Mucosa of descending colon (tissue), 3 donors: Measurements from ENCODE around the gene ZSCAN20. TPM values are rescaled to one million over a fixed set of nuclear protein-coding genes. Genes with fewer than 3 reads are reported as not detected.

Experiments used
- ATAC-seq: fragments of 200-7000 bp; cut with Tn5 transposase; one replicate; pipeline ENCODE4 v1.9.1; 2020; ENCODE audit warnings: mild to moderate bottlenecking, moderate library complexity
- DNase-seq, 3 donors: peaks; one replicate each; pipeline ENCODE4 v3.0.0-alpha.2; 2020
- H3K36me3 ChIP-seq: fragments of 200-600 bp; one replicate; pipeline ENCODE4 v1.8.0; 2021; ENCODE audit warnings: low read depth, mild to moderate bottlenecking
- H3K4me1 ChIP-seq: fragments of 200-600 bp; one replicate; pipeline ENCODE4 v1.8.0; 2021; ENCODE audit warnings: low read depth, mild to moderate bottlenecking
- H3K4me3 ChIP-seq: fragments of 200-600 bp; one replicate; pipeline ENCODE4 v1.8.0; 2021; ENCODE audit warnings: mild to moderate bottlenecking
- H3K9me3 ChIP-seq: fragments of 200-600 bp; one replicate; pipeline ENCODE4 v1.8.0; 2021; ENCODE audit warnings: mild to moderate bottlenecking
- intact Hi-C, 2 donors: fragments of 100-400 bp; cut with DNase I in 1 of 2; cut with micrococcal nuclease in 1 of 2; formaldehyde crosslinking; loops; one replicate each; pipeline versions ENCODE4 v1.11.0 to v1.11.1; 2022; cut with DNase I, micrococcal nuclease
- total RNA-seq, 3 donors: library from RNA; stranded (reverse); fragmentation: NEBNext Ultra II Directional in 2 of 3; extraction: Animal tissue kit (Norgen Biotek cat#: 25700) in 2 of 3; gene quantifications; one replicate each; pipeline versions ENCODE4 v1.2.1 to v1.2.4, GENCODE V29; 2021 to 2023
- TF ChIP-seq, protein P1 (sequence below): fragments of 200-600 bp; IDR thresholded peaks from one replicate; pipeline ENCODE4 v1.8.0; 2022; ENCODE audit warnings: antibody characterized with exemption, mild to moderate bottlenecking
- donor health status: DM: no; HTN: no; CAD: no; lungs with moderate emphysema.
- donor health status: DM: no; HTN: no; CAD: no.
- donor health status: DM: no; HTN: yes; CAD: no.

ZSCAN20 gene
- total RNA-seq, 3 donors from 2014 or later: 4.3 to 8.8 (median 5.7) TPM

DNA sequence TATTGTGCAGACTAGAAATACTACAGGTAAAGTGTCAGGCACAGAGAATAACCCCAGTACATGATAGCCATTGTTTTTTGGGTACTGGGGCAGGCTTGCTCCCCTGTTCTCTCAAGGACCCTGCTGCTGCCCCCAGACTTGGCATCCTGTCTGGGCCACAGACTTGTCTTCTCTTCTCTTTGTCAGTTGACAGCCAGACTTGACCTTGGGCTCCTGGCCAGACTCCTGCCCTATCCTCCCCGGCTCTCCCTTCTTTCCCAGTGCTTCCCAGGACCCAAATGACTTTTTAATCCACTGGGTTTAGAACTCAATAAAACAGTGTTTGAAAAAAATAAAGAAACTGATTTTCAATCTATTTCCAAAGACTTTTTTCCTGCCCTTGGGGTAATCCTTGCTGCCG, 43.2 kb downstream of the ZSCAN20 start:
- TF ChIP-seq, protein P1, sequence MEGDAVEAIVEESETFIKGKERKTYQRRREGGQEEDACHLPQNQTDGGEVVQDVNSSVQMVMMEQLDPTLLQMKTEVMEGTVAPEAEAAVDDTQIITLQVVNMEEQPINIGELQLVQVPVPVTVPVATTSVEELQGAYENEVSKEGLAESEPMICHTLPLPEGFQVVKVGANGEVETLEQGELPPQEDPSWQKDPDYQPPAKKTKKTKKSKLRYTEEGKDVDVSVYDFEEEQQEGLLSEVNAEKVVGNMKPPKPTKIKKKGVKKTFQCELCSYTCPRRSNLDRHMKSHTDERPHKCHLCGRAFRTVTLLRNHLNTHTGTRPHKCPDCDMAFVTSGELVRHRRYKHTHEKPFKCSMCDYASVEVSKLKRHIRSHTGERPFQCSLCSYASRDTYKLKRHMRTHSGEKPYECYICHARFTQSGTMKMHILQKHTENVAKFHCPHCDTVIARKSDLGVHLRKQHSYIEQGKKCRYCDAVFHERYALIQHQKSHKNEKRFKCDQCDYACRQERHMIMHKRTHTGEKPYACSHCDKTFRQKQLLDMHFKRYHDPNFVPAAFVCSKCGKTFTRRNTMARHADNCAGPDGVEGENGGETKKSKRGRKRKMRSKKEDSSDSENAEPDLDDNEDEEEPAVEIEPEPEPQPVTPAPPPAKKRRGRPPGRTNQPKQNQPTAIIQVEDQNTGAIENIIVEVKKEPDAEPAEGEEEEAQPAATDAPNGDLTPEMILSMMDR: no peak
- no peaks in the 10 kb centered on the region for H3K9me3 ChIP-seq
- no peak overlapping the region for H3K4me3 ChIP-seq
- no peaks in the 10 kb centered on the region for H3K36me3 ChIP-seq
- intact Hi-C loops: no loop called here
- H3K4me1 ChIP-seq: no peaks in the 10 kb centered on the region
- DNase-seq: no peak
- no peak for ATAC-seq

DNA sequence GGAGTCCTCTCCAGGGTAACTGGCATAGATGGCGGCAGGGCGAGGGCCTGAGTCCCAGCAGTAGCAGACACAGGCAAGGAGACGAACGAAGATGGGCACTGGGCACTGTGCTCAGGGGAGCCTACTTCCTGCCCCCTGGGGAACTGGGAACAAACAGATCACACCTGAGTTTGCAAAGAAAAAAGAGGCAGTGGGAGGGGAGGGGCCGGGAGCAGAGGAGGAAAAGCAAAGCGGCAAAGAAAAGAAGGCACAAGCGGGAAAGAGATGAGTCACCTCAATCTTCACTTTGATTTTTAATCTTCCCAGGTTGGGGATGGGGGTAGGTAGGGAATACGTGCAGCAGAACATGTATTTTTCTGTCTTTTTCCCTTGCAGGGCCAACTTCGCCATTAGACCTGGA, 44.0 kb downstream of the ZSCAN20 start:
- no peak overlapping the region for H3K4me3 ChIP-seq
- DNase-seq (no peak), ATAC-seq (no peak)
- H3K9me3 ChIP-seq: no peaks in the 10 kb centered on the region
- no peaks in the 10 kb centered on the region for H3K36me3 ChIP-seq
- TF ChIP-seq, protein P1: no peak
- no peaks in the 10 kb centered on the region for H3K4me1 ChIP-seq
- intact Hi-C loops: no loop called here

DNA sequence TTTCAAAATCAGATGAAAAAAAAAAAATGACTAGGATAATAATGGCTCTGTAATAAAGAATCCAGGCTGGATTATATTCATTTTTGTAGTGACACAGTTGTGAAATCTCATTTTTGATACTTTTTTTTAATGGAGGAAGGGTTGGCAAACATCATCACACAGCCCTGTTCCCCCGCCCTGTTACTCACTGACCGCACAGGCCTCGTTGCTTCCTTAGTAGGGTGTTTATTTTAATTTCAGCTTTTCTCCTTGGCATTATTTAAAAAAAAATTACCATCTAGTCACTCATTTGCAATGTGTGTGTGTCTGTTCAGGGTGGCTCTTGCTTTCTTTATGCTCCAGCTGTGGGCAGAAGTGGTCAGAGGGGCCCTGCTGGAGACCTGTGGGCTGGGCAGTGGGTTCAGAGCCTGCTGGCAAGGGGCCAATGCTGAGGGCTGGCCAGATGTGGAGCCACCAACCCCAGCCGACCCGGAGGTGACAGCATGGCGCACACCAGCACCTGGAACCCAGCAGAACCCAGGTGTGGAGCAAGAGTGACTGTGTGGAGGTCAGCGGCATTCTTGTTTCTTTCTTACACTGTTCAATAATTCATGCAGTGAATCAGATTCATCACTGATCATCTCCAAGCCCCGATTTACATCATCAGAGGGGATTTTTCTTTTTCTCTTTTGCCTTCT, 44.6 kb downstream of the ZSCAN20 start:
- no peak overlapping the region for H3K4me3 ChIP-seq
- TF ChIP-seq, protein P1: no peak
- ATAC-seq (no peak), DNase-seq (no peak)
- H3K9me3 ChIP-seq: no peaks in the 10 kb centered on the region
- H3K4me1 ChIP-seq: no peaks in the 10 kb centered on the region
- no peaks in the 10 kb centered on the region for H3K36me3 ChIP-seq
- intact Hi-C loops: no loop called here

DNA sequence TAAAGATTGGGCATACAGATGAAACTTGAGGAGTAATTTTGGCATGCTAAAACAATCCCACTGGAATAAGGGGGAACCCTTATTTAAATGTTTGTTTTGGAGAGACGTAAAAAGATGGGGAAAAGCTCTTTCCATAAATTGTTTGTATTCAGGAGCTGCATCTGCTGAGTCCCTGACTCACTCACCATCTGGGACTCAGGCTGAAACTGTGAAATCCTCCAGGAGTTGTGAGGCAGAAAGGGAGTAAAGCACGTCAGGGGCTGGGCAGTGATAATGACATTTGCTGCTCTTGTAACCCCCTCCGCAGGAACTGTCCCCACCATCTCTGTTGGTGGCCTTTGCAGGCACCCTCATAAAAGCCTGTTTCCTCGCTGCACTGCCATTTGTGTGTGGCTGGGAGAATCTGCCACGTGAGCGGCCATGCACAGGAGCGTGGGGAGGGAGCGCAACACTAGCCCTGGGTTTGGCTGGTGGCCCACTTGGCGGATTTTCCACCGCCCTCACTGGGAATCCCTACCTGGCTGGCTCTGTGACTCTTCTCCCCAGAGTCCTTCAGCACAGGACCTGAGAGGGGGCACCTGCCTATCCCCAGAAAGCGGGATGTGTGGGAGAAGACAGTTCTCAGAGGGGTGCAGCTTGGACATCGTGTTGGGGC, 45.3 kb downstream of the ZSCAN20 start:
- Histone ChIP-seq H3K9me3 (no peaks in the 10 kb centered on the region), H3K4me3 (no peak overlapping the region), H3K36me3 (no peaks in the 10 kb centered on the region), H3K4me1 (no peaks in the 10 kb centered on the region)
- TF ChIP-seq, protein P1: no peak
- ATAC-seq (no peak), DNase-seq (peak in 1 of 3 donors; percentile 11)
- intact Hi-C loops: no loop called here

DNA sequence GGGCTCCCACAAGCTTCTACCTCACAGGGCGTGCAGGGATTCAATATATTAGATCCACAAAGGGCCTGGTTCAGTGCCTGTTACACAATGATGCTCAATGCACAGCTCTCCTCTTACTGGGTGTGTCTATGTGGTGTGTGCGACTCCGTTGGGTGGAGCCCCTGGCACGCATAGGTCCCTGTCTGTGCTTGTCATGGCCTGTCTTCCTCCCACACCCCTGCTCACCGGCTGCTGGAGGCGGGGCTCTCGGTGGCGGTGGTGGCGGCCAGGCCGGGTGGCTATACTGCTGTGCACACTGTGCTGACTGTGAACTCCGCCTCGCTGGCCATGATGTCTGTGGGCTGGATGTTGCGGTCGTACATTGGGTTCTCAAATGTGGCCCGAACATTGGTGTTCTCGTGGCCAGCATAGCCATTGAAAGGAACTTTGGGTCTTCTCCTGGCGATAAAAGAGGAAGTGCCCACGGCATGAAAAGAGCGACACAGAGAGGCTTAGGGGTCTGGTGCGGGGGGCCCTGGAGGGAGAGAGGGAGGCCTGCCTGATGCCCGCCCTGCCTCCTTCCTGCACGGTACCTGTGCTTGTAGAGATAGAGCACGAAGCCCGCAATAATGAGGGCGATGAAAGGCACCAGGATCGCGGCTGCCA, 46.9 kb downstream of the ZSCAN20 start:
- no peak for ATAC-seq

More for the DNA sequence above, 46.9 kb downstream of the ZSCAN20 start:
- TF ChIP-seq, protein P1: no peak
- H3K9me3 ChIP-seq: no peaks in the 10 kb centered on the region
- no peak for DNase-seq
- intact Hi-C loops: no loop called here
- no peak overlapping the region for H3K4me3 ChIP-seq
- no peaks in the 10 kb centered on the region for H3K4me1 ChIP-seq
- H3K36me3 ChIP-seq: no peaks in the 10 kb centered on the region
